ENCODE data around the gene SORCS2.

DNA sequence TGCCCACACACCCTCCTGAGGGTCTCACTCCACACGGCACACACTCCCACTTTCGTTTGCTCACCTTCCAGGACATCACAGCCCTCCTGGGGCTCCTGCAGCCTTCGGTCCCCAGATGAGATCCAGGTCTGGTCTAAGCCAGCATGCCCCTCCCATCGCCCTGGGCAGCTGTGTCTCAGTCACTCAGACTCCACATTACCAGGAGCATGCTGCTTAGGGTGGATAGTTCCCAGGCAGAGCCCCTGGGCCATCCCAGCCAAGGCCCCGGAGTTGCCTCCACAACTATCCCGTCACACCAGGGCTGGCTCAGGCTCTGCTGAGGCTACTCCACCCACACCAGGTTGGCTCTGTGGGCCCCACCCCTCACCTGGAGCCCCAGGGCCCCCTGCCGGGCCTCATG is 292.8 kb downstream of the SORCS2 start:
- TF ChIP-seq POLR2A (IDR thresholded peaks at IDR 0.05) (no peak), CTCF (IDR thresholded peaks at IDR 0.05) (no peak)
